Subcutaneous adipose tissue (tissue), 4 donors: ENCODE measurements around the gene GNG2. TPM values are rescaled to one million over a fixed set of nuclear protein-coding genes. Genes with fewer than 3 reads are reported as not detected.

ENCODE experiments used
- total RNA-seq, 4 donors: library from RNA; depleted of rRNA; stranded (reverse); fragments of >200 nt; gene quantifications; one replicate each; pipeline ENCODE4 v1.1.0, GENCODE V29; 2016
- TF ChIP-seq, protein P1 (sequence below): fragments of 450-650 bp; IDR thresholded peaks from one replicate; pipeline ENCODE4 v1.5.1; 2016; ENCODE audit warnings: low read depth, mild to moderate bottlenecking, control low read depth, antibody characterized with exemption, moderate library complexity

Gene GNG2
- total RNA-seq, 4 donors from 2014 or later, result 54.8 to 130 (median 102) TPM

DNA sequence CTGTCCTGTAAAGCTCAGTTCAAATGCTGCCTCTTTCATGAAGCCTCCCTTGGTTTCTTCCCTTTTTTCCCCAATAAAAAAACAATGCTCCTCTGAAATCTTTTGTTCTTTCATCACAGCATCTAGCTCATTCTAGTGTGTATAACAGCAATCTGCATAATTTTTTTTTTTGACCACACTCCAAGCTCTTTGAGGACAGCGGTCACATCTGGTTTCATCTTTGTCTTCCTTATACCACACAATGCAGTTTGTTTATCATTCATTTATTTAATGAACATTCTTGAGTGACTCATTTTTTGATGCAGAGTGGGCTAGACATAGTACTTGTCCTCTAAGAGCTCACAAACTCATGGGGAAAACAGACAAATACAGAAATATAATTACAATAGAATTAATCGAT is 7.3 kb downstream of the GNG2 start:
- TF ChIP-seq, protein P1, sequence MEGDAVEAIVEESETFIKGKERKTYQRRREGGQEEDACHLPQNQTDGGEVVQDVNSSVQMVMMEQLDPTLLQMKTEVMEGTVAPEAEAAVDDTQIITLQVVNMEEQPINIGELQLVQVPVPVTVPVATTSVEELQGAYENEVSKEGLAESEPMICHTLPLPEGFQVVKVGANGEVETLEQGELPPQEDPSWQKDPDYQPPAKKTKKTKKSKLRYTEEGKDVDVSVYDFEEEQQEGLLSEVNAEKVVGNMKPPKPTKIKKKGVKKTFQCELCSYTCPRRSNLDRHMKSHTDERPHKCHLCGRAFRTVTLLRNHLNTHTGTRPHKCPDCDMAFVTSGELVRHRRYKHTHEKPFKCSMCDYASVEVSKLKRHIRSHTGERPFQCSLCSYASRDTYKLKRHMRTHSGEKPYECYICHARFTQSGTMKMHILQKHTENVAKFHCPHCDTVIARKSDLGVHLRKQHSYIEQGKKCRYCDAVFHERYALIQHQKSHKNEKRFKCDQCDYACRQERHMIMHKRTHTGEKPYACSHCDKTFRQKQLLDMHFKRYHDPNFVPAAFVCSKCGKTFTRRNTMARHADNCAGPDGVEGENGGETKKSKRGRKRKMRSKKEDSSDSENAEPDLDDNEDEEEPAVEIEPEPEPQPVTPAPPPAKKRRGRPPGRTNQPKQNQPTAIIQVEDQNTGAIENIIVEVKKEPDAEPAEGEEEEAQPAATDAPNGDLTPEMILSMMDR, result no peak

DNA sequence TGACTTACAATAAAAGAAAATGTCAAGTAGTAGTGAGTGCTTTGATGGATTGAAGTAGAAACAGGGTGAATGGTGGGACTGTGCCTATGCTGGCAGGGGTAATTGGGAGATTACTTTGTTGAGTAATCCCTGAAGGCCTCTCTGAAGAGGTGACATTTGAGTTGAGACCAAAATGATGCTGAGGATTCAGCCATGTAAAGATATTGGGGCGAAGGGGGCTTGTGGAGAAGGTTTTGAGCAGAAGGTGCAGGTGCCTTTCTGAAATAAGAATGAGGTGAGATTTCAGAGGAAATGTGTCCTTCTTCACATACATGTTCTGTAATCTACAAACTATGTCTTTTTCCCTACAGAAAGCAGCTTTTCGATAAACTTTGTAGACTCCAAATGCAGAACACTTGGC is 8.0 kb downstream of the GNG2 start:
- TF ChIP-seq, protein P1, result no peak

DNA sequence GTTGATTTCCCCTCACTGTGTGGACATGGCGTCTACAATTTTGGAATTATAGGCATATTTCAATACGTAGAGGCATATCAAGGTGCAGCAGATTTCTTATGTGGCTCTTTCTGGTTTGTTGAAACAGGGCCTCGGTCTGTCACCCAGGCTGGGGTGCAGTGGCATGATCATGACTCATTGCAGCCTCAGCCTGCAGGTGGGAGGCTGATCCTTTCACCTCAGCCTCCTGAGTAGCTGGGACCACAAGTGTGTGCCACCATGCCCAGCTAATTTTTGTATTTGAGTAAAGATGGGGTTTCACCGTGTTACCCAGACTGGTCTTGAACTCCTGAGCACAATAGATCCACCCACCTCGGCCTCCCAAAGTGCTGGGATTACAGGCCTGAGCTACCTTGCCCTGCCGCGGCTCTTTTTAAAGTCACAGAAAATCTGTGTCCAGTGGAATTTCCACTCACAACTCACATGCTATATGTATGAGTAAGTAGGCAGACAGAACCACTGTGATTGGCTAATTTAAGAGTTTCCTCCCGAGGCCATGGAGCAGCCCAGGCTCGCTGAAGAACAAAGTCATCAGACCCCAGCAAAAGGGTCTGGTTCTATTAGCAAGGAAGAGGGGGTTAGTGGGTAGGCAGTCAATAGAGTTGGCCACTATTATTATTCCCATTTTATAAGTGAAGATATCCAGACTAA is 9.1 kb downstream of the GNG2 start:
- TF ChIP-seq, protein P1, result no peak

DNA sequence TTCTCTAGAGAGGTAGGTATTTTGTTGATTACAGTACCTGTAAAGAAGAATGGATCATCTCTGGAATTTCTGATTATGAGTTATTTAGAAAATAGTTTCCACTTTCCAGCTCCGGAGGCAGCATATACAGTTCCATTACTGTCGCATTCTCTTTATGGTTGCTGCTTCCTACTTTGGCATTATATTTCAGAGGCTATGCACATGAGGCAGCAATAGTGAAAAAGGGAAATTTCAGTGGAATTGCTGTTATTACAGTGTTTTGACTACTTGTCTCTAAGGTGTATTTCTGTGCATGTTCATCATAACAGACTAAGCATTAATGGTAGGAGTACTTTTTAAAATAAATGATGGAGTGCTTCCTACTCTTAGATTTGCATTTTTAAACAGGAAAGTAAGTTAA is 10.2 kb downstream of the GNG2 start:
- TF ChIP-seq, protein P1, result no peak

DNA sequence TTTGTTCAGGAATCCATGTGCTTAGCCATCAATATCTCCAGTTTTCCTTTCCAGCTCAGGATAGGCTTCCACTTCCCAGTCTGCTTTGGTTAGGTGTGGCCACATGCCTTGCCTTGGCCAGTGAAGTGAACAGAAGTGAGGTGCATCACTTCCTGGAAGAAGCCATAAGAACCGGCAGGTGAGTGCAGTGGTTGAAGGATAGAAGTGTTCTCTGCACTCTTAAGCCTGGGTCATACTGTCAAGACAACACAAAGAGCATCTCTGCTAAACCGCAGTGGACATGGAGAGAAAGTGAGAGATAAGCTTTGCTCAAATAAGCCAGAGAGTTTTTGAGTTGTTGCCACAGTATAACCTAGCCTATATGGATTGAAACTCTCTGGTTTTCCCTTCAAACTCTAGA is 11.4 kb downstream of the GNG2 start:
- TF ChIP-seq, protein P1, result no peak

DNA sequence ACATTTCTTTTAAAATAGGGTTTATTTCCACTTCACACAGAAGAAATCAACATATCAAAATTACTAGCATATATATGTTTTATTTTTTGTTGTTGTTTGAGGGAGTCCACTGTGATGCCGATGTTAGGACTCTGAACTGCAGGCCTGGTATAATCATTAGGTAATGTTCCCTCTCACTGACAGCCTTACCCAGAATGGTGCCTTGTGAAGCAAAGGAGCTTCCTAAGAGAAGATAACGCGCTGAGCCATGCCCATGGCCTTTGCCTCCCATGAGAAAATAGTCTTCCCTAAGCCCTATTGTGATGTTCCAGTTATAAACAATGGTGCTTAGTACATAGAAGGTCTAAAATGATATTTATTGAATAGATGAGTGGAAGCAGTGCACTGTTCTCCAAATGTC is 12.0 kb downstream of the GNG2 start:
- TF ChIP-seq, protein P1, result no peak

DNA sequence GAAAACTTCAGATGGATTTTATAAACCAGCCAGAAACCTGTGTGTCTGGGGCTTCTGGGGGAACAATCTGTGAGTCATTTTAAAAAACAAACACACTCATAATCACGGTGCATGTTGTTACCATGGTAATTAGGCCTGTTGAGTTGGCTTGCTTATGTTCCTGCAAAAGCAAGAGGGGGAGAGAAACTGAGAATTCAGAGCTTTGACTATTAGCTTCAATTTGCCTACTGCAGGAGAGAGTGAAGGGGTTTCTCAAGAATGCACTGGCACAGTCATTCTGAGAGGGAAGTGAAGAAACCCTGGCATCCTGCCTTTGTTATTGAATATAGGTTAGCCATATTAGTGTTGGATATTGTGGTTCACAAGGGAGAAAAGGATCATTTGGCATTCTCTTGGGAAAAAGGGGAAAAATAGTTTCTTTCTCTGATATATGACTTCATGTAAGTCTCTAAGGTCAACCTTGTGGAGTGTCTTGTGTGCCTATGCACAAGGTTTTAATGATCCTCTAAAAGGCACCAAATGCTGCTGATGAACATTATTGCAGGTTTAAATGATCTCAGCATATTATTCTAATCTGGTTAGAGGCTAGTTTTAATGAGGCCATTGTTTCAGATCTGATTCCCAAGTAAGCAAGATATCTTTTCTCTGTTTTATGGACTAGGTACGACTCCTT is 12.9 kb downstream of the GNG2 start:
- TF ChIP-seq, protein P1, result no peak
